NCI-H1417 (cell line): ENCODE data around the gene NCOR2.
"Not testable (repeated sequence)": the region's sequence is repeated elsewhere in the genome, so short reads cannot be mapped to it uniquely, and the experiment has no call there.

ENCODE experiments used
- DNase-seq, 3 experiments: peaks; one replicate each; lab custom pipeline; 2025; lab: John Stamatoyannopoulos, UW

NCOR2 gene

DNA sequence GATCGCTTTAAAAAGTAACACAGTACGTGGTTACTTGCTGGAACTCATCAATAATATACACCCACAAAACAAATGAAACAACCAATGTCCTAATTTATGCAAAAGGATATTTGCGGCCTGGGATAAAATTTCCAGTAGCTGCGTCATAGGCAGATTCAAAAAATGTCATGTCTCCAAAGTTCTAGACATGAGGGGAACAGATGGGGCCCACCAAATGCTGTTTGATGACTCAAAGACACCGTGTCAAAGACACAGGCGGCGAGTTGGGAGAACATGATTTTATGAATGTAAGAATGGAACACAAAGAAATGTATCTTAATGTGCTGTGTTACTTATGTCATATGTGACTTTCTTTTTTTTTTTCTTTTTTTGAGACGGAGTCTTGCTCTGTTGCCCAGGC lies 34.3 kb upstream of the NCOR2 start:
- DNase-seq: no peak

DNA sequence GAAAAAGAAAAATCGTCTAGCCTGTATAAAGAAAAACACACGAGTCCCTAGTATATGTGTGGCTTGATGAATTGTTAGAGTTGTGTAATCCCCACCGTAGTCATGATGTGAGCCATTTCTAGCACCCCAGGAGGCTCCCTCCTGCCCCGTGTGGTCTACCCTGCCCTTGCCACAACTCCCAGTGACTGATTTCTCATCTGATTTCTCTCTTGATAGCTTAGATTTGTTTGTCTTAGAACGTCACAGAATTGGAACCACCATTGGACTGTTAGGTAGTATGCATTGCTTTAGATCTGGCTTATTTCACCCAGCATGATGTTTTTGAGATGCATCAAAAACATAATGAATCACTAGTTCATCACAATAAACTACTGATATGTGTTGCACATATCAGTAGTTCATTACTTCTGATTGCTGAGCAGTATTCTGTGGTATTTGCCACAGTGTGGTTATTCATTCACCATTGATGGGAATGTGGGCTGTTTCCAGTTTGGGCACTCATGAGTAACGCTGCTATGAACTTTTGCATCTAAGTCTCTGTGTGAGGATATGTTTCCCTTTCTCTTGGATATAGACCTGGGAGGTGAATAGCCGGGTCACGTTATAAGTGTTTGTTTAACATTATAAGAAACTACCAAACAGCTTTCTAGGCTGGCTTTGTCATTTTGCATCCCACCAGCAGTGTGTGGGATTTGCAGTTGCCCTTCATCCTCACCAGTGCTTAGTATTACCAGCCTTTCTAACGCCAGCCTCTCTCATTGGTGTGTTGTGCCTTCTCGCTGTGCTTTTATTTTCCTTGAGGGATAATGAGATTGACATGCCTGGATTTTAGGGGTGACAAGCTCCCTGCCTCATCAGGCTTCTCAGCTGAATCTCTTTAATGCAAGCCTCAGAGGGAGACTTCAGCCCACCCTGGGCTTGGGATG lies 31.9 kb upstream of the NCOR2 start:
- DNase-seq: no peak

DNA sequence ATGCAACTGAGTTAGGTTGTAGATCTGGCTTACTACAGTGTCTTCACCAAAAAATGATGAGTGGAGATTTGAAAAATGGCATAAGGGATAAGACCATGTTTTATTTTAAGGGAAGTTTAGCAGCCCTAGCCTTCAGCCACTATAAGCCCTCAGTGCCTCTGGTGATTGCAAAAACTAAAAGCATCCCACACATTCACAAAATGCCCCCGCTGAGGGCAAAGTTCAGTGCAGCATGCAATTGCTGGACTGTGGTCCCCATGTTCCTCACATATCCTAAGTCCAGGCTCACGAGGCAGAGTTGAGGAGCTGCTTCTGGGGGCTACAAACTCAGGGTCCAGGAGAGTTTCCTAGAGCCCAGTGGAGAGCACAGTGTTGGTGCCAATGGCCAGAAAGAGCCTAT lies 29.6 kb upstream of the NCOR2 start:
- DNase-seq: no peak

DNA sequence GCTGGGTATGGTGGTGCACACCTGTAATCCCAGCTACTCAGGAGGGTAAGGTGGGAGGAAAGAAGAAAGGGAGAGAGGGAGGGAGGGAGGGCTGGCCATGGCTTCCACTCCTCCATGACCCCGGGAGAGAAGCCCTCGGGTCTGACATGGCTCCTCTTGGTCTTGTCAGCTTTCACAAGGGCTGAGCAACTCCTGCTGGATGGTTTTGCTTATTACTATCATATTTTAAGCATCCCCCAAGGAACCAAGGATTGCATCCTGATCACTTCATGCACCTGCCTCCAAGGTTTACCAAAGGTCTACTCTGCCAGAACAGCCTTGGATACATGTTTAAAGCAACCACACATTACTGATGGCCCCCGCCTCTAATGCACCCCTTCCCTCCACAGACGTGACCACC lies 28.0 kb upstream of the NCOR2 start:
- no peak for DNase-seq

DNA sequence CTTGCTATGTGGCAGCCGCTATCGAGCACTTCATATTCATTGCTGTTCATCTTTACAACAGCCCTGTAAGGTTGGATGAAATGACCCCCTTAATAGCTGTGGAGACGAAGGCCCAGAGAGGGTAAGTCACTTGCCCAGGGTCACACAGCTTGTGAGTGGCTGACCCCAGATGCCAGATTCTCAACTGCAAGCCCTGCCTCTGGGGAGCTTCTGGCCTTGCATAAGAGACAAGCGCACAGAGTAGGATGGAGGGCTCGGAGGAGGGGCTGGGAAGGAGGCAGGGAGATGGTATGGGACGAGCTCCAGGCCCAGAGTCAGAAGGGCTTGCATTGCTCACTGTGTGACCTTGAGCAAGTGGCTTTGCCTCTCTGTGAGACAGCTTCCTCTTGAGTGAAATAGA lies 27.4 kb upstream of the NCOR2 start:
- no peak for DNase-seq

DNA sequence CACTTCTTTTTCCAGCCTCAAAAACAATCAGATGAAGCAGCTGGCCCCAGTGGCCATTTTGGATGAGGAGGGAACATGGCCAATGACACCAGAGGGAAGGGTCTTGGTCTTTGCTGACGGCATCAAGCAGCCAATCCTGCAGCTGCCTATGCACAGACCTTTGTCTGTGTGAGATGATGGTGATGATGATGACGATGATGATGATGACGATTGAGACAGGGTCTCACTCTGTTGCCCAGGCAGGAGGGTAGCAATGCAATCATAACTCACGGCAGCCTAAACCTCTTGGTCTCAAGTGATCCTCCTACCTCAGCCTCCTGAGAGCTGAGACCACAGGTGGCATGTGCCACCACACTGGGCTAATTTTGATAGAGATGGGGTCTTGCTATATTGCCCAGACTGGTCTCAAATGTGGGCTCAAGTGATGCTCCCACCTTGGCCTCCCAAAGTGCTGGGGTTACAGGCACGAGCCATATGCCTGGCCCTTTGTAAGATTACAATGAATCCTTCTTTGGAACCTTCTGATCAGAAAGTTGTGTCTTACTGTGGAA lies 26.5 kb upstream of the NCOR2 start:
- no peak for DNase-seq

DNA sequence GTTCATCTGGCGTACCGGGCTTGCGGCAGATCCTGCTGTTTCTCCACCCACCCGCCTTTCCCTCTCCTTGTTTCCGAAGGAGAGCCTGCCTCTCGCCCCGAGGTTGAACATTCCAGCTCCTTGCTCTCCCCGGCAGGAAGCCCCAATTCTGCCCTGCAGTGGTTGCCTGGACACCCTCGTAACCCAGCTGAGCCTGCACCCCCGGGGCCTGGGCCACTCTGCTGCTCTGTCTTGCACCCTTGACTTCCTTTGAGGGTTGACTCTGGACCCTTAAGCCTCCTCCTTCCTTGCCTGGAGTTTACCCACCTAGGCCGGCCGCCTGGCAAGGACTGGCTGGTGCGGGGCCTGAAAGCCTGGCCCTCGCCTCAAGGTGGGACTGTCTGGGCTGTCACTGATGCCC lies 25.8 kb upstream of the NCOR2 start:
- no peak for DNase-seq

DNA sequence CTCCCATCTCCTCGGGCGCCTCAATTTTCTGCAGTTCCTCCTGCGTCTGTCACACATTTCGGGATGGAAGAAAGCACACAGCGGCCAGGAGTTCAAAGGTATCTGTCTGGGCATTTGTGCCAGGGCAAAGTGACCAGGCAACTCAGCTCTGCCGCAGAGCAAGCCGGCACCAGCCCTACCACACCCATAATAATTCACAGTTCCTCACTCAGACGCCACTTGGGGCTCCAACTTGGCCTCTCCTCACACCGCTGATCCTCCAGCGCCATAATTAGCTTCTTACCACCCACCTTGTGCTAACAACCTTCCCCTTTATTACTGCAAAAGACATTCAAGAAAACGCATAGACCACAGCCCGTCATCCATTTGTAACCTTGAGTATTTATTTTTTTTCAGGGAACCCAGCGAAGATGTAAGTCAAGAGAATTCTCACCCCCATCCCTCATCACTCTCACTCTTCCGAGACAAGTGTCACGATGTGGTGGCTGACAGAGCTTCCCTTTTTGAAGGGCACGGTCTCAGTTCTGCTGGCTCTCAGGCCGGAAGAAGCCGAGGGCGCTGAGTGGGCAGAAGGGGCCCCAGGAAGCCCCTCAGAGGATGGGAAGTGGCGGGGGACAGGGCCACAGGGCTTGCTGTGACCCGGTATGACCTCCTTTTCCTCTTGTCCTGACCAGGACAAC lies 25.2 kb upstream of the NCOR2 start:
- peak in 1 of 3 experiments; percentile 40 for DNase-seq

DNA sequence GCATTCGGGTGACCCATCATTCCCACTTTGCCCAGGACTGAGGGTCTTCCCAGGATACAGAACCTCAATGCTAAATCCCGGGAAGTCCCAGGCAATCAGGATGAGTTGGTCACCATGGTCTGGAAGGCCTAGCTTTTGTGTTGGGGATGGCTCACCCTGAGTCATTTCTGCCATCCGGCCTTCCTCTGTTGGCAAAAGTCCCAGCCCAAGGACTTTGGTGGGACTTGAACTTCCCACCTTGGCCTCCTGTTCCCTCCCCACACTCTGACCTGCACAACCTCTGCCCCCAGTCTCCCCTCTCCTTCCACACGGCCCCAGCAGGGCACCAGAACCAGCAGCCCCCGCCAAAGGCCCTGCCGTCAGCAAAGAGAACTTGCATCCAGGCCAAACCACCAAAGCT lies 24.6 kb upstream of the NCOR2 start:
- no peak for DNase-seq

DNA sequence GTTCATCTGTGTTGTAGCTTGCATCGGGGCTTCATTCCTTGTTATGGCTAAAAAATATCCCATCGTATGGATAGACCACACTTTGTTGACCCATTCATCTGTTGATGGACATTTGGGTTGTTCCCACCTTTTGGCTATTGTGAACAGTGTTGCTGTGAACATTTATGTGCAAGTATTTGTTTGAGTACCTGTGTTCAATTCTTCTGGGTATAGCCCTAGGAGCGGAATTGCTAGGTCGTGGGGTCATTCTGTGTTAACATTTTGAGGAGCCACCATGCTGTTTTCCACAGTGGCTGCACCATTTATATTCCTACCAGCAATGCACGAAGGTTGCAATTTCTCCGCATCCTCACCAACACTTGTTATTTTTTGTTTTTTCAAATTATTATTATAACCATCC lies 23.0 kb upstream of the NCOR2 start:
- DNase-seq: no peak

DNA sequence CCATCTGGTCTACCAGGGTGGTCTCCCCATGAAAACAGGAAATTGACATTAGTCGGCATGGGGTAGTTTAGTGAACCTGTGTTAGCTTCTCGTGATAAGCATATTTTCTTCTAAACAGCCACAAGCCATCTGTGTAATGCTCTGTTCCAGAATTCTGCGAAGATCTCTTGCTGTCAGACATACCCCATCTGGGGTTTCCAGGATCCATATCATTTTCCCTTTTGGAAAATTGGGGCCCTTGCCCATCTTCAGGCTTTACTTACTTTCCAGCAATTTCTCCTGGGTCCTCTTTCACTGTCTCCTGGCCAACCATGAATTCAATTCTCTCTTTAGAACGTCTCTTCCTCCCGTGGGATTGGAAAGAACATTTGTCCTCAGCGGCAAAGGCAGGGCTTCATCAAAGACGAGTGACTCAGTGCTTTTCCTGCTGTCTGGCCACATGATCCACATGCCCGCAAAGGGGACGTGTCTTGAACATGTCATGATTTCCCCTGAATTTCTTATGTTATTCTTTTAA lies 21.4 kb upstream of the NCOR2 start:
- no peak for DNase-seq

DNA sequence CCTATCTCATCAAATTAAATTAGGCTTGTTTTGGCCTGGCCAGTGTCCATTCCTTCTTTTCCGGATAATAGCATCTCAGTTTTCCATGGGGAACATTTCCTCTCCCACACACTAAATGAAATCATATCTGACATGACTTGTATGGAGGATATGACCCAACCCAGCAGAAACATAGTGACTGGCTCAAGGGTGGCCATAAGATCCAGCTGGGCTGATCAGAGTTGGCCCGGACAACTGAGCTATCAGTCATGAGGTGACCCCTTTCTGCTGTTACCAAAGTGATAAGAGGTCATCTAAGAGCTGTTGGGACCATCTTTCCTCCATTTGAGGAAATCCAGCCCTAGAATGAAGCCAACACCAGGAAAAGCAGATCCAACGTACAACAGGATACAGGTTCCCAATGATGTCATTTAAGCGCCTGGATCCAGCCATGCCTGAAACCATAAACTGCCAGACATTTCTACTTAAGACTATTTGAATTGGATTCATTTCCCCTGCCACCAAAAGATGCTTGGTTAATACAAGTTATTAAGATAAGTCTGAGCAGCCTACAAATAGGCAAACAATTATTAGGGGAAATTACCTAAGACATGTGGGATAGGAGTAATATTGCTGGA lies 20.7 kb upstream of the NCOR2 start:
- no peak for DNase-seq

DNA sequence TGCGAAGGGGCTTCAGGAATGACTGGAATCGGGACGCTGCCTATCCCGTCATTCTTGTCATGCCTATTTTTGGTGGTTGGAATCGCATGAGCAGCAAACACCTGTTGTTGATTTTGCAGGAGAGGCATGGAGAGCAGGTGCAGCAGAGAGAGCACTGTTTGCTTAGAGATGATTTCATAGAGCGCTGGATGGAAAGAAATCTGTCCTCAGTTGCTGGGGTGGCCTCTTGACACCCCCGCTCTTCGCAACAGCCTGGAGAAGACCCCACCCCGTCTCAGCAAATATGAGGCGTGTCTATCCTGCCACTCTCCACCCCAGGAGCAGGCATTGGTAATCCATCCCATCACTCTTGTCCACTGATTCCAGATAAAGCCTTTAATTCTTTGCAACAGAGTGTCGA lies 19.3 kb upstream of the NCOR2 start:
- peak; percentile 92 to 98 (median 96) for DNase-seq

DNA sequence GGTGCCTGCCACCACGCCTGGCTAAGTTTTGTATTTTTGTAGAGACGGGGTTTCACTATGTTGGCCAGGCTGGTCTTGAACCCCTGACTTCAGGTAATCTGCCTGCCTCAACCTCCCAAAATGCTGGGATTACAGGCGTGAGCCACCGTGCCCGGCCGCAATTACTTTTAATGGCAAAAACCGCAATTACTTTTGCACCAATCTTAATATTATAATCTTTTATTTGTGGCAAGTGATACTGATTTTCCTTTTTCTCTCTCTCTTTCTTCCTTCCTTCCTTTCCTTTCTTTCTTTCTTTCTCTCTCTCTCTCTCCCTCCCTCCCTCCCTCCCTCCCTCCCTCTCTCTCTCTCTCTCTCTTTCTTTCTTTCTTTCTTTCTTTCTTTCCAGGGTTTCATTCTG lies 17.1 kb upstream of the NCOR2 start:
- DNase-seq: not testable (repeated sequence)

DNA sequence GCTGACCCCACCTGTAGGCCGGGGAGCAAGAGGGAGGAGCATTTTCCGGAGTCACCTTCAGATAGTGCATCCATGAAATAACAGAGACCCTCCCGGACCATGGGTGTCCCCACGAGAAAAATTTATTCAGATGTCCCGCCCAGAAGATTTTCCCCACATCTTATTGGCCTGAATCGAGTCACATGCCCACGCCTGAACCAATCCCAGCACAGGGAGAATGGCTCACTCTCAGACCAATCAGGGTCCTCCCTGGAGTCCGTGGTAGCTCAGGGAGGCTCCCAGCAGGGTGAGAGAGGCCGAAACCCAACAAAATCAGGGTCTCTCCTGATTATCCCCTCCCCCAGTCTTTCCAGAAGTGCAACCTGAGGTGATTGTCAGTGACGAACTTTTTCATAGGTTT lies 16.4 kb upstream of the NCOR2 start:
- DNase-seq: no peak

DNA sequence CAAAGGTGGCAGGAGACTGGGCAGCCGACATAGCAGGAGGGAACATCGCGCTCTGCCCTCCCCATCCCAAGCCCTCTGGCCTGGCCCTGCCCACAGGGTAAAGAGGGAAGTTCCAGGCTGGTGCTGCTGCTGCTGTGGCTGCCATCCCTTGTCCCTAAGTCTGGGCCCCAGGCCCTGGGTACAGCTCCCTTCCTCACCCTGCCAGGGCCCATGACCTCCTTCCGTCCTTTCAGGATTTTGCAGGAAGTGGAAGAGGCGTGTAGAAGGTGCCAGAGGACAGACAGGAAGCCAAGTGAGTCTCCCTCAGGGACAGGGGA lies 14.7 kb upstream of the NCOR2 start:
- no peak for DNase-seq

DNA sequence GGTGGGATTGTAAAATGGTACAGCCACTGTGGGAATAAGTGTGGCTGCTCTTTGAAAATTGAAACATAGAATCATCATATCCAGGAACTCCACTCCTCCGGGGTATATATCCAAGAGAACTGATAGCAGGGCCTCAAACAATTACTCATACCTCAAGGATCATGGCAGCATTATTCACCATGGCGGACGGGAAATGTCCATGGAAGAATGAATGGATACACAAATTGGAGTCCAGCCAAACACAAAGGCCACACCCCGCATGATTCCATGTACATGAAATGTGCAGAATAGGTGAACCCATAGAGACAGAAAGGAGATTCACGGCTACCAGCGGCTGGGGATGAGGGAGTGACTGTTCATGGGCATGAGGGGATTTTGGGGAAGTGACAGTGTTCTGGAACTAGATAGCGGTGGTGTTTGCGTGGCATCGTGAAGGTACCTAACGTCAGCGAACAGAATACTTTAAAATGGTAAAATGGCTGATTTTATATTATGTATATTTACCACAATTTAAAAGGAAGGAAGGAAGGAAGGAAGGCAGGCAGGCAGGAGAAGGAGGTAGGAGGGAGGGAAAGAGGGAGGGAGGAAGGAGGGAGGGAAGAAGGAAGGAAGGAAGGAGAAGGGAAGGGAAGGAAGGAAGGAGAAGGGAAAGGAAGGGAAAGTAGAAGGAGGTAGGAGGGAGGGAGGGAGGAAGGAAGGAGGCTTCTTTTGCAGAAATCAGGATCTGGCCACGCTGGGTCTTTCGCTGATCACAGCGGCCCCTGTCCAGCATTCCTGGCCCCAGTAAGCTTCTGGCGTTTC lies 14.1 kb upstream of the NCOR2 start:
- DNase-seq: no peak

DNA sequence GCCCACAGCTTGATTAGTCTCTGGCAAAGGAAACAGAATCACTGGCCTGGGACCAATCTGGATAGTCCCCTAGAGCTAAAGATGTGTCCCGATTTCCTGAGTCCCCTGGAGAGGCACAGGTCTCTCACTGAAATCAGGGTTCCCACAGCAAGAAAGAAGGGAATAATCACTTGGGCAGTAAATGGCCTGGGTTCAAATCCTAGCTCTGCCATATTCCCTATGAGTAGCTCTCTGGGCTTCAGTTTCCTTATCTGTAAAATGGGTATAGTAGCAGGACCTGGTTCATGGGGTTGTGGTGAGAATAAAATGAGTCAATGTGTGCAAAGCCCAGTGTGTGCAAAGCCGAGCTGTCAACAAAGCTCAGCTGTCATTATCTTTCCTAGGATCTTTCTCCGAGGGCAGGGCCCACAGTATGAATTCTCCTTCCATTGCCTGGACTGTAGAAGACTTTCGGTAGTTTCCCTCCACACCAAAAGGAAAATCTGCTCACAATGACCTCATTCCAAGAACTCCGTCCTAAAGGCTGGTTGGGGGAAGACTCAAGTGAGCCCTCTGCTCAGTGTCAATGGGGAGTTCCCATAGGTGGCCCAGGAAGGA lies 12.6 kb upstream of the NCOR2 start:
- DNase-seq: no peak

DNA sequence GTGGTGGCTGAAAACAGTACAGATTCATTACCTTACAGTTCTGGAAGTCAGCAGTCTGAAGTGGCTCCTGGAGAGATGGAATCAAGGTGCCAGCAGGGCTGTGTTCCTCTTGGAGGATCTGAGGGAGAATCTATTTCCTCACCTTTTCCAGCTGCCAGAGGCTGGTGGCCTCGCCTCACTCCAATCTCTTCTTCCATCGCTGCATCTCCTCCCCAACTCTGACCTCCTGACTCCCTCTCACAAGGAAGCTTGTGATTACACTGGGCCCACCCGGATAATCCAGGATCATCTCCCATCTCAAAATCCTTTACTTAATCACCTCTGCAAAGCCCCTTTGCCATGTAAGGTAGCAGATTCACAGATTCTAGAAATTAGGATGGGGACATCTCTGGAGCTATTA lies 11.4 kb upstream of the NCOR2 start:
- no peak for DNase-seq

DNA sequence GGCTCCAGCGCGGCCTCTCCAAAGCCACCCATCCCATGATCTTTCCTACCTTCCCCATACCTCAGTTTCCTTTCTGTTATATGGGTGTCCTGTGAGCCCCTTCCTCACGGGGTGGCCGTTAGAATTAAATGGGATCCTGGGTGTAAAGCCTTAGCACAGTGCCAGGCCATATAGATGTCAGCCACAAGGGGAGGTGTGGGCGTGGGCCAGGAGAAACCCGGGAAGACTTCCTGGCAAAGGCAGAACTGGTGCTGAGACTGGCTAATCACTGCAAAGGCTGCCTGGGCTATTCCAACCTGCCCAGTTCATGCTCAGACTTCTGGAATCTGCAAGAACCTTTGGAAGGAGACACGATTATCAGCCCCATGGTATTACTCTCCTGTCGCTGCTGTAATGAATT lies 11.0 kb upstream of the NCOR2 start:
- DNase-seq: no peak

DNA sequence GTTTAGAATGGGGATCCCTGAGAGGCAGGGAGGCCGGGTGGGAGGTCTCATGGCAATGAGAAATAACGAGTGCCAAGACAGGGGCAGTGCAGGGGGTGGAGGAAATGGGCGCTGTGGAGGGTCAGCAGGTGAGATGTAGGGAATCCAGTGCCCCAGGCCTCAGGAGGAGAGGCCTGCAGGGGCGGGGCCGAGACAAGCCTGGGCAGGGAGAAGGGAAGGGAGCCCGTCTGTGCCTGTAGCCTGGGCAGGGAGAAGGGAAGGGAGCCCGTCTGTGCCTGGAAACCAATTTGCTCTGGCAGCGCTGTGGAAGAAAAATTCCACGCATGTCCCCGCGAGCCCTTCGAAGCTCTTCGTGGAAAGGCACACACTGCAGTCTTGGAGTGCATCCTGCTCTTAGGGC lies 10.6 kb upstream of the NCOR2 start:
- peak in 2 of 3 experiments; percentile 37 to 43 for DNase-seq
